Mucosa of descending colon (tissue), 3 donors: Measurements from ENCODE around the gene RPL35. TPM values are rescaled to one million over a fixed set of nuclear protein-coding genes. Genes with fewer than 3 reads are reported as not detected.
"Not testable (repeated sequence)": the region's sequence is repeated elsewhere in the genome, so short reads cannot be mapped to it uniquely, and the experiment has no call there.

ENCODE experiments used
- ATAC-seq: fragments of 200-7000 bp; cut with Tn5 transposase; one replicate; pipeline ENCODE4 v1.9.1; 2020; ENCODE audit warnings: mild to moderate bottlenecking, moderate library complexity
- DNase-seq, 3 donors: peaks; one replicate each; pipeline ENCODE4 v3.0.0-alpha.2; 2020
- H3K36me3 ChIP-seq: fragments of 200-600 bp; one replicate; pipeline ENCODE4 v1.8.0; 2021; ENCODE audit warnings: low read depth, mild to moderate bottlenecking
- H3K4me1 ChIP-seq: fragments of 200-600 bp; one replicate; pipeline ENCODE4 v1.8.0; 2021; ENCODE audit warnings: low read depth, mild to moderate bottlenecking
- H3K4me3 ChIP-seq: fragments of 200-600 bp; one replicate; pipeline ENCODE4 v1.8.0; 2021; ENCODE audit warnings: mild to moderate bottlenecking
- H3K9me3 ChIP-seq: fragments of 200-600 bp; one replicate; pipeline ENCODE4 v1.8.0; 2021; ENCODE audit warnings: mild to moderate bottlenecking
- CTCF ChIP-seq: fragments of 200-600 bp; IDR thresholded peaks from one replicate; pipeline ENCODE4 v1.8.0; 2022; ENCODE audit warnings: antibody characterized with exemption, mild to moderate bottlenecking
- intact Hi-C, 2 donors: fragments of 100-400 bp; cut with DNase I in 1 of 2; cut with micrococcal nuclease in 1 of 2; formaldehyde crosslinking; loops; one replicate each; pipeline versions ENCODE4 v1.11.0 to v1.11.1; 2022; cut with DNase I, micrococcal nuclease
- total RNA-seq, 3 donors: library from RNA; stranded (reverse); fragmentation: NEBNext Ultra II Directional in 2 of 3; extraction: Animal tissue kit (Norgen Biotek cat#: 25700) in 2 of 3; gene quantifications; one replicate each; pipeline versions ENCODE4 v1.2.1 to v1.2.4, GENCODE V29; 2021 to 2023
- donor health status: DM: no; HTN: no; CAD: no; lungs with moderate emphysema.
- donor health status: DM: no; HTN: no; CAD: no.
- donor health status: DM: no; HTN: yes; CAD: no.

Gene RPL35
- total RNA-seq, 3 donors from 2014 or later: 676 to 897 (median 838) TPM

GRCh38 chr9:124849801-124850200 lies 12.0 kb downstream of the RPL35 start:
- Histone ChIP-seq H3K4me1 (peaks cover 14% of the 10 kb centered on the region), H3K4me3 (no peak overlapping the region), H3K9me3 (no peaks in the 10 kb centered on the region), H3K36me3 (no peaks in the 10 kb centered on the region)
- ATAC-seq (no peak), DNase-seq (peak in 2 of 3 donors; percentile 10 to 64)
- TF ChIP-seq CTCF: no peak
- intact Hi-C loops: no loop called here

GRCh38 chr9:124846969-124847368 lies 14.8 kb downstream of the RPL35 start:
- no peaks in the 10 kb centered on the region for H3K4me1 ChIP-seq
- ATAC-seq: no peak

DNA sequence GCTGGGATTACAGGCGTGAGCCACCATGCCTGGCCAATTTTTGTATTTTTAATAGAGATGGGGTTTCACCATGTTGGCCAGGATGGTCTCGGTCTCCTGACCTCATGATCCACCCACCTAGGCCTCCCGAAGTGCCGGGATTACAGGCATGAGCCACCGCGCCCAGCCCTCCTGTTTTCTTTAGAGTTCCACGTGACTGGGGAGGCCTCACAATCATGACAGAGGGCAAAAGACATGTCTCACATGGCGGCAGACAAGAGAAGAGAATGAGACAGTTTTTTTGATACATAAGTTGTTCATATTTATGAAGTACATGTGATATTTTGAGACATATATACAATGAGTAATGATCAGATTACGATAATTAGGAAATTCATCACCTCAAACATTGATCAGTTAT lies 15.3 kb downstream of the RPL35 start:
- peak in 1 of 3 donors; percentile 8 for DNase-seq
- H3K36me3 ChIP-seq, H3K4me1 ChIP-seq, ATAC-seq, H3K9me3 ChIP-seq, intact Hi-C loops, H3K4me3 ChIP-seq: not testable (repeated sequence)

More at GRCh38 chr9:124846969-124847368, 14.8 kb downstream of the RPL35 start:
- H3K4me3 ChIP-seq: no peak overlapping the region
- H3K9me3 ChIP-seq: no peaks in the 10 kb centered on the region
- DNase-seq: peak in 1 of 3 donors; percentile 0
- intact Hi-C loops: no loop called here
- no peak for TF ChIP-seq CTCF
- no peaks in the 10 kb centered on the region for H3K36me3 ChIP-seq

DNA sequence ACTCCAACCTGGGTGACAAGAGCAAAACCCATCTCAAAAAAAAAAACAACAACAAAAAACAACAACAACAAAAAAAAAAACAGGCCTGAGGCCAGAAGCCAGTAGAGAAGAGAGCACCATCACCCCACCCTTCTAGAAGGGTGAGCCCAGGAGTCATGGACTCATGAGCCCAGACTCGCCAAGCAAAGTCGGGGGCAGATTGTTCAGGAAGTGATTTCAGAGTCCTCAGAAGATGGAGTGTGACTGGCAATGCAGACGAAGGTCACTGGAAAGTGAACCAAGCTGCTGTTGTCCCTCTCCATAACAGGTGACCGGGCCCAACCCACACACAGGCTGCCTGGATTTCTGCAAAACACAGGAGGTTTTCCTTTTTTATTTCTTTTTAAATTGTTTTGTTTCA lies 17.5 kb downstream of the RPL35 start:
- H3K4me3 ChIP-seq: no peak overlapping the region
- H3K4me1 ChIP-seq: no peaks in the 10 kb centered on the region
- intact Hi-C loops: no loop called here
- no peak for TF ChIP-seq CTCF
- H3K9me3 ChIP-seq: no peaks in the 10 kb centered on the region
- no peak for ATAC-seq
- peak in 1 of 3 donors; percentile 2 for DNase-seq
- H3K36me3 ChIP-seq: no peaks in the 10 kb centered on the region

- Histone ChIP-seq H3K9me3 (no peaks in the 10 kb centered on the region), H3K36me3 (no peaks in the 10 kb centered on the region), H3K4me3 (no peak overlapping the region), H3K4me1 (no peaks in the 10 kb centered on the region)
- ATAC-seq (no peak), DNase-seq (peak in 1 of 3 donors; percentile 21)
- no peak for TF ChIP-seq CTCF
- intact Hi-C loops: no loop called here
These were observed 18.2 kb downstream of the RPL35 start for GRCh38 chr9:124843456-124844034.

- no peak for ATAC-seq
- no peak for TF ChIP-seq CTCF
- Histone ChIP-seq H3K36me3 (no peaks in the 10 kb centered on the region), H3K4me3 (no peak overlapping the region), H3K4me1 (no peaks in the 10 kb centered on the region), H3K9me3 (no peaks in the 10 kb centered on the region)
- DNase-seq: peak in 1 of 3 donors; percentile 13
- intact Hi-C loops: no loop called here
These were observed 20.5 kb downstream of the RPL35 start for GRCh38 chr9:124841075-124841821.
